GDM1 (cell line): ENCODE measurements around the gene MAP9.
A peak's percentile ranks its signal among the peaks of the same experiment; 100 is the strongest.
"Not testable (repeated sequence)": the region's sequence is repeated elsewhere in the genome, so short reads cannot be mapped to it uniquely, and the experiment has no call there.

Experiments
- DNase-seq: peaks from one replicate; lab custom pipeline; 2025; lab: John Stamatoyannopoulos, UW

MAP9 gene

GRCh38 chr4:155376387-155377268 is at the start of gene MAP9:
MAP9 (minus strand) TSS chr4:155376965; CDS start chr4:155375850, 1,115 bp downstream.
- peak; percentile 14 for DNase-seq

DNA sequence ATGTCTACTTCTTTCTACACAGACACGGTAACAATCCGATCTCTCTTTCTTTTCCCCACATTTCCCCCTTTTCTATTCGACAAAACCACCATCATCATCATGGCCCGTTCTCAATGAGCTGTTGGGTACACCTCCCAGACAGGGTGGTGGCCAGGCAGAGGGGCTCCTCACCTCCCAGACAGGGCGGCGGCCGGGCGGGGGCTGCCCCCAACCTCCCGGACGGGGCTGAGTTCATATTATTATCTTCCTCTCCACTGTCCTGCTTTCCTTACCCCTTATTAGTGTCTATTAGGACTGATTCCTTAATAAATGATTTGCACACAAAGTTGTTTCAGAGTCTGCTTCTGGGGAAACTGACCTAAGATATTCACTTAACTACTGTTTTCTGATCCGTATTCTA is 48.0 kb upstream of the MAP9 start:
- not testable (repeated sequence) for DNase-seq

- no peak for DNase-seq
Observed at GRCh38 chr4:155423671-155424070, 46.9 kb upstream of the MAP9 start.

DNA sequence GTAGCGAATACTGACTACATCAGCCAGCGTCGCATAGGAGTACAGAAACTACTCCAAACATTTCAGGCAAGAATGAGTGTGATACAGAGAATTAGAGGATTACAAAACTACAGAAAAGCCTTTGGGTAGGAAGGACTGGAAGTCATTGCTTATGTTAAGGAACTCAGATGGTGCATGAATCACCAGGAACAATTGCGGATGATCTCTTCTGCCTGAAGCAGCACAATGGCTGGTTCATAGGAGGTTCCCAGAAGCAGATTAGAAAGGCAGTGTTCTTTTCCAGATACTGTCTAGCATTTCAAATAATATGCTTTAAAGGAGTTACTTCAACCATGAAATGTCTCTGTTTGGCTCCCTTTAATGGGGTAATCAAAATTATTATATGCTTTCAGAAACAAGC is 42.5 kb upstream of the MAP9 start:
- no peak for DNase-seq

GRCh38 chr4:155415662-155416061 is 38.9 kb upstream of the MAP9 start:
- DNase-seq = no peak

GRCh38 chr4:155413451-155413850 is 36.7 kb upstream of the MAP9 start:
- DNase-seq = no peak

- DNase-seq = no peak
Observed at GRCh38 chr4:155411546-155411945, 34.8 kb upstream of the MAP9 start.

GRCh38 chr4:155408796-155409195 is 32.0 kb upstream of the MAP9 start:
- no peak for DNase-seq

DNA sequence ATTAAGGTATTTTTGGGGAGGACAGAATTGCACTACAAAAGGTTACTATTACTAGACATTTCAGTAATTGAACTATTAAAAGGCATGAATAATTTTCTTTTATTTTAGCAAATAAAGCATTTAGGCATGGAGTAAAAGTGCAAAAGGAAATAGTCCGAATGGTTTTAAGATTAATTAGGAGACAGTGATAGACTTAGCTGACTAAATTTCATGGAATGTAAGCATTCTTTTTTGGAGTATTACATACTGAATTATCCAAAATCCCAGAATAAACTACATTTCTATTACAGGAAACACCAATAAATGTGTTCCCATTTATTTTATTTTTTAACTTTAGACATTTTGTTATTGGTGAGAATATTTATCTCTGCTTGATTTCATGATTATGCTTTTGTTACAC is 30.7 kb upstream of the MAP9 start:
- no peak for DNase-seq

DNA sequence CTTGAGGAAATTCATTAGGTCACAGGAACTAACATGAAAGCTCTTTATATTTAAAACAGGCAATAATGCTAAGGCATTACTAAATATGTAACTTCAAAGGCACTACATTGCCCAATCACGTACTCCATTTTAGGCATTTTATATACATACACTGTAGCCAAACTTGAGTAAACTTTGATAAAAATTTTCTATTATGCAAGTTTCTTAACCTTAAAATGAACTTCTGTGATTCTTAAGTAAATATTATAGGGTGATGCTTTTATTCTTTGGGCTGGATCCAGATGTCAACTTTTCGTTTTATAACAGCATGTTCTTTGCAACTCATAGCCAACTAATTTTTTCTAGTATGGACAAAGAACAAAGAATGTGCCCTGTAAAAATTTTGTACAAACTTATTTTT is 28.3 kb upstream of the MAP9 start:
- DNase-seq = no peak

- no peak for DNase-seq
Observed at GRCh38 chr4:155403886-155404285, 27.1 kb upstream of the MAP9 start.

- no peak for DNase-seq
Observed at GRCh38 chr4:155402941-155403340, 26.2 kb upstream of the MAP9 start.

GRCh38 chr4:155400893-155401292 is 24.1 kb upstream of the MAP9 start:
- DNase-seq = no peak

DNA sequence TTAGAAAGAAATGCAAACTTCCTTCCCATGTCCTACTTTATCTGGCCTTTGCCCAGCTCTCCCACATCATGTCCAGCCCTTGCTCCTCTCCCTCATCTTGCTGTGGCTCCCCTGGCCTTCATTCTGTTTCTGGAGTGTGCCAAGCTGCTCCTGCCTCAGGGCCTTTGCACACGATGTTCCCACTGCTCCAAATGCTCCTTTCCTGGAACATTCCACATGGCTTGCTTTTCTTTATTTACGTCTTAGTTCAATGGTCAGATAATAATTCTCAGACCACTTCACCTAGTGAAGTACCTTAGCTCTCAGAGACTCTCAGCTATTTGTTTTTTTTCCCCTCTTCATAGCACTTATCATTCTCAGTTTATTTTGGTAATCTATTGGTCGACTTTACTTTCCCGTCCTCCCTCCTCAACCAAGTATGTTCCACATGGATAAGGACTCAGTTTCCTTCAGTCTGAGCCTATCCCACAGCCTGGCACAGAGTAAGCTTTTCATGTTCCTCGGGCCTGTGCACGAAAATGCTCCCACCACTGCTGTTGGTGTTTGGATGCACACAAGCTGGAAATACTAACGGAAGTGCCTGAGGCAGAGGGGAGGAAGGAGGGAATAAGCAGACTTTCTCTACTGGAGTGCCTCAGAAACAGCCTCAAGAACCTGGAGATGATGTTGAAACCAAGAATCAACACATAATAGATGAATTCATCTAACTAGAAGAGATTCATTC is 23.4 kb upstream of the MAP9 start:
- no peak for DNase-seq

DNA sequence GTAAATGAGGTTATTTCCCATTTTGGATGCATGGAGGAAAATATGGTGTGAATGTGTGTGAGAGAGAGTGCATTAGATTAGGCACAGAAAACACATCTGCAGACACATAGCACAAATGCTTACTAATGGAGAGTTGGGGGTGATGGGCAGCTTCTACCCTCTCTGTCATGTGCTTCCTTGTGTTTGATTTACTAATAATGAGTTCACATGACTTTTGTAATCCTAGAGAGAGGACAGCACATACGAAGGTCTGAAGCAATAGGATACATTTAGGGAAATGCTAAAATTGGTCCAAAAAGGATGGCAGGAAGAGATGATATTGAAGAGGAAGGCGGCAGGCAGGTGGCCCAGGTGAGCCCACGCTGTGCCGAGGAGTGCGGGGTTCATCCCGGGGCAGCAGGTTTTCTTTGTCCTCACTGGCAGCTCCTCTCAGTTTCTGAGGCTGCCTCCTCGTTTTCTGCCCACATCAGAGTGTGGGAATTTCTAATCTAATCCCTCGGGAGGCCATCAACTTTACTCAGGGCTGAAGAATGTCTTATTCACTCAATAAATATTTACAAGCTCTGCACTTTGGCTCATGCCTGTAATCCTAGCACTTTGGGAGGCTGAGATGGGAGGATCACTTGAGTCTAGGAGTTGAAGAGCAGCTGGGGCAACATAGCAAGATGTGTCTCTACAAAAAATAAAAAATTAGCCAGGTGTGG is 15.9 kb upstream of the MAP9 start:
- DNase-seq = no peak

DNA sequence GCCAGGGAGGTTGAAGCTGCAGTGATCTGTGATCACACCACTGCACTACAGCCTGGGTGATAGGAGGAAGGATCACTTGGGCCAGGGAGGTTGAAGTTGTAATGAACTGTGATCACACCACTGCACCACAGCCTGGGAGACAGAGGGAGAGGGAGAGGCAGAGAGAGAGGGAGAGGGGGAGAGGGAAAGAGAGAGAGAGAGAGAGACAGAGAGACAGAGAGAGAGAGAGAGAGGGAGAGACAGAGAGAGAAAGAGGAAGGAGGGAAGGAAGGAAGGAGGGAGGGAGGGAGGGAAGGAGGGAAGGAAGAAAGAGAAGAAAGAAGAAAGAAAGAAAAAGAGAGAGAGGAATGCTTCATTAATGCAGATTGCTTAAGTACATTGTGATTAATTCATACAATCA is 15.2 kb upstream of the MAP9 start:
- no peak for DNase-seq

- DNase-seq = no peak
Observed at GRCh38 chr4:155388162-155388561, 11.4 kb upstream of the MAP9 start.

GRCh38 chr4:155383541-155383940 is 6.8 kb upstream of the MAP9 start:
- no peak for DNase-seq

DNA sequence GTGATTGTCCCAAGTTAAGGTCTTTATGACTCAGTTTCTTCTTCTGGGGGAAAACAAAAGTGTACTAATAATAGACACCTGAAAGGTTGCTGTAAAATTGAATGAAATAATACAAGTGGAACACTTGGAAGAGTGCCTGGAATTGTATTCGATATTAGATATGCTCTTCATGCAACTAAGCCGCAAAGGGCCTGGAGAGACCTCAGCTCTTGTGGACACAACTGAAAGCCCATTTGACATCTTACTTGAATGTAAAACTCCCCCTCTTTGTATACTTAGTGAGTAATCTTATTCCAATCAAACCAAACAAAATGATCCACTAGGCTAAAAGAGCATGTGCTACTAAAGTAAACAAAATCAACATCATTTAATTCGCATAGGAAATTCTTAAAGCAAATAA is 511 bp upstream of the MAP9 start:
- no peak for DNase-seq

- no peak for DNase-seq
Observed at GRCh38 chr4:155371432-155372043, 5.2 kb downstream of the MAP9 start.

DNA sequence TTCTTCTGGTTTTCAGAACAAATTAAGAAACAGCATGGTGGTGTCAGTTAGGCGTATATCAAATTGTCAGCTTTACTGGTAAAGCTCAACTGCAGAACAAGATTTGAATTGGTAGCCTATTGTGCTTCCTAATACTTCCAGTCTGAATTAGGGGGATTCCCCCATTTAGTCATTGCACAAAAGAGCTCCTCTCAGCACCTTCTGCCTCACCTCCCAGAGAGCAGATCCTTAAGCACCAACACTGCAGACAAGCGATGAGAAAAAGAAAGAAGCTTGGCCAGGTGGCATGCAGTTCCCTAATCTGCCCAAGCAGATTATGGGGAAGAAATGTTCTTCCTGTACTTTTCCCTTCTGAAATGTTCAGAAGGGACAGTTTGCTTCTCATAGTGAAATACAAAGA is 9.2 kb downstream of the MAP9 start:
- DNase-seq = no peak

DNA sequence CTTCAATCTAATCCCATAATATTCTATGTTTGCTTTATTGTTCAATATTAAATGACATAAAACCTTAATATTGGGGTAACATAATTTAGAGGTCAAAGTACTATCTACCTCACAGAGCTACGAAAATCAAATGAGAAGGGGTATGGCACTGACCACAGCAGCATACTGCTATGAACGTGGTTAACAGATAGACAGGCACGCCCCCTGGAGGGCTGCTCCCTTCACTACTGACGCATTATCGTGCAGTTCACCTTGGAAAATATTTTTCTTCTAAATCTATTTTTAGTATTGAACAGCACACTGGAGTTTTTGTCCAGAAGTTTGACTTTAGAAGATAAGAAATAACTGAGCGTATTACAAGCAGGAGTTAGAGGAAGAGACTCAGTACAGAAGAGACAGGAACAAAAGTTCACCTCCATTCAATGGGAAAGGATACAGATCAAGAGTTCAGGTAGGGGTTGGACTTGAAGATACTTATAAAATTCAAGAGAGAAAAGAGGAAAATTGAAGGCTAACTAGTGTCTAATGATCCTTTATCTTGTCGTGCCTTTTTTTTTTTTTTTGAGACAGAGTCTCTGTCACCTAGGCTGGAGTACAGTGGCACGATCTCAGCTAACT is 22.7 kb downstream of the MAP9 start:
- peak; percentile 11 for DNase-seq
